MCF 10A (cell line): ENCODE data around the gene SNX30. TPM values are rescaled to one million over a fixed set of nuclear protein-coding genes. Genes with fewer than 3 reads are reported as not detected.

ENCODE experiments used
- total RNA-seq: library from RNA; stranded (reverse); gene quantifications from 2 replicates; pipeline ENCODE4 v1.2.3, GENCODE V29; 2022

SNX30 gene
- total RNA-seq, 1 experiment from 2014 or later, result 9.6 TPM

Other genes with a start within 250 kb of the SNX30 start
- gene INIP, start 32.6 kb upstream of the SNX30 start, total RNA-seq, result 28.0 and 33.5 TPM in 2 replicates
- not detected in 2 replicates for gene SLC46A2, start 140.1 kb downstream of the SNX30 start, total RNA-seq